ENCODE data around the gene CNNM1. TPM values are rescaled to one million over a fixed set of nuclear protein-coding genes. Genes with fewer than 3 reads are reported as not detected.
A peak's percentile ranks its signal among the peaks of the same experiment; 100 is the strongest.

Gene CNNM1
- total and polyA plus RNA-seq, 9 of the 15 experiments (the other 6 are each of a cell fraction or from before 2014, with no cell fraction given), result not detected

- CTCF ChIA-PET (ENCODE audit: low intra/inter-chr PET ratio), result no interaction called here
Measured at GRCh38 chr10:99366666-99367065, 37.5 kb downstream of the CNNM1 start.

GRCh38 chr10:99368646-99369045 lies 39.5 kb downstream of the CNNM1 start:
- BruUV-seq (replicated peaks), result no TSS peak
- no peak overlapping the region for H3K4me2 ChIP-seq (ENCODE audit: insufficient read depth, low read length)
- WGBS (ENCODE audit: insufficient coverage, low coverage, missing lambda C conversion rate), result 0% methylated on average over 1 of the region's 1 CpG
- no peaks in the 10 kb centered on the region for H3K9me1 ChIP-seq (ENCODE audit: control insufficient read depth, insufficient read depth, low read length)
- no peaks in the 10 kb centered on the region for H3K4me1 ChIP-seq (replicated peaks in 1 of 2; ENCODE audit: control insufficient read depth in 2 of 2, insufficient read depth in 2 of 2, low read length in 2 of 2)
- no peak overlapping the region for H3K9ac ChIP-seq (ENCODE audit: insufficient read depth in 1 of 2, low read depth in 2 of 2, low read length in 2 of 2)
- in situ Hi-C loops (cut with MboI) (no loop called here), intact Hi-C loops (cut with micrococcal nuclease) (no loop called here)
- no peak overlapping the region for H3K4me3 ChIP-seq
- H3K27me3 ChIP-seq (ENCODE audit: control insufficient read depth in 2 of 2, insufficient read depth in 2 of 2, low read length in 2 of 2), result peaks cover 0 to 7% of the 10 kb centered on the region in 2 experiments; a peak in 1 of 5 replicates
- no peak for ATAC-seq
- no peak for DNase-seq (ENCODE audit: extremely low read depth in 1 of 4, low spot score in 3 of 4)
- ChIA-PET CTCF (ENCODE audit: low intra/inter-chr PET ratio) (no interaction called here), POLR2A (no interaction called here)
- H3K79me2 ChIP-seq (ENCODE audit: control insufficient read depth, insufficient read depth, low read length), result no peaks in the 10 kb centered on the region
- no peaks in the 10 kb centered on the region for H3K36me3 ChIP-seq (ENCODE audit: control insufficient read depth, insufficient read depth, low read length)
- no peak for FAIRE-seq
- no peak overlapping the region for H2AFZ ChIP-seq (ENCODE audit: low read depth, low read length)
- no peak overlapping the region for H3K27ac ChIP-seq (ENCODE audit: extremely low read depth, low read depth, low read length)
- H3K9me3 ChIP-seq (replicated peaks; ENCODE audit: control insufficient read depth, insufficient read depth, low read depth, low read length), result no peaks in the 10 kb centered on the region
- no peaks in the 10 kb centered on the region for H4K20me1 ChIP-seq (replicated peaks; ENCODE audit: control insufficient read depth, insufficient read depth, low read length)
- TF ChIP-seq PCBP1 (IDR thresholded peaks at IDR 0.05; ENCODE audit: low read depth, low read length, poor library complexity, severe bottlenecking), result no peak
- TF ChIP-seq BRF1 (IDR thresholded peaks at IDR 0.05; ENCODE audit: borderline replicate concordance, extremely low read depth, insufficient read length), result no peak
- TF ChIP-seq TSC22D4 (tag; IDR thresholded peaks at IDR 0.05), result no peak
- no peak for TF ChIP-seq ZNF217 (CRISPR knock-in tag; IDR thresholded peaks at IDR 0.05)
- no peak for TF ChIP-seq CBX8 (IDR thresholded peaks at IDR 0.05; ENCODE audit: borderline replicate concordance, extremely low read depth, low read depth, low read length, poor library complexity, severe bottlenecking)
- no peak for TF ChIP-seq ZNF512 (tag; IDR thresholded peaks at IDR 0.05)
- no peak for TF ChIP-seq EP300 (IDR thresholded peaks at IDR 0.05; ENCODE audit: low read length)
- TF ChIP-seq BDP1 (IDR thresholded peaks at IDR 0.05; ENCODE audit: insufficient read depth, insufficient read length), result no peak
- TF ChIP-seq ZNF316 (IDR thresholded peaks at IDR 0.05), result no peak
- no peak for TF ChIP-seq ZBTB2 (IDR thresholded peaks at IDR 0.05)
- no peak for TF ChIP-seq MCM7 (IDR thresholded peaks at IDR 0.05)
- no peak for TF ChIP-seq TARDBP (IDR thresholded peaks at IDR 0.05)
- no peak for TF ChIP-seq ZNF589 (CRISPR knock-in tag; IDR thresholded peaks at IDR 0.05; ENCODE audit: low read depth)
- no peak for TF ChIP-seq ZSCAN29 (IDR thresholded peaks at IDR 0.05)

More at GRCh38 chr10:99366666-99367065, 37.5 kb downstream of the CNNM1 start:
- no peaks in the 10 kb centered on the region for H3K9me3 ChIP-seq (replicated peaks; ENCODE audit: control insufficient read depth, insufficient read depth, low read depth, low read length)
- in situ Hi-C loops (cut with MboI), result no loop called here
- 5% methylated on average over 2 of the region's 2 CpGs for WGBS (ENCODE audit: insufficient coverage, low coverage, missing lambda C conversion rate)
- intact Hi-C loops (cut with micrococcal nuclease), result no loop called here
- ATAC-seq (no peak), FAIRE-seq (no peak), DNase-seq (ENCODE audit: extremely low read depth in 1 of 4, low spot score in 3 of 4) (no peak)
- no peaks in the 10 kb centered on the region for H4K20me1 ChIP-seq (replicated peaks; ENCODE audit: control insufficient read depth, insufficient read depth, low read length)
- H3K4me1 ChIP-seq (replicated peaks in 1 of 2; ENCODE audit: control insufficient read depth in 2 of 2, insufficient read depth in 2 of 2, low read length in 2 of 2), result no peaks in the 10 kb centered on the region
- no peak overlapping the region for H3K4me3 ChIP-seq
- no peak for TF ChIP-seq CEBPG (CRISPR knock-in tag; IDR thresholded peaks at IDR 0.05)
- TF ChIP-seq CEBPG (tag; conservative IDR thresholded peaks at IDR 0.05 in 1 of 2, IDR thresholded peaks at IDR 0.05 in 1 of 2), result peak in 1 of 2 experiments; percentile 33; a peak in 1 of 4 replicates
- TF ChIP-seq GATAD2B (IDR thresholded peaks at IDR 0.05; ENCODE audit: borderline replicate concordance), result no peak
- no peak for TF ChIP-seq MAFK (IDR thresholded peaks at IDR 0.05; ENCODE audit: low read length)
- no peak for TF ChIP-seq SNRNP70 (optimal IDR thresholded peaks at IDR 0.05; ENCODE audit: low read depth, low read length)
- peaks cover 0 to 14% of the 10 kb centered on the region in 2 experiments; a peak in 2 of 5 replicates for H3K27me3 ChIP-seq (ENCODE audit: control insufficient read depth in 2 of 2, insufficient read depth in 2 of 2, low read length in 2 of 2)
- no peak overlapping the region for H3K4me2 ChIP-seq (ENCODE audit: insufficient read depth, low read length)
- no peaks in the 10 kb centered on the region for H3K9me1 ChIP-seq (ENCODE audit: control insufficient read depth, insufficient read depth, low read length)
- BruUV-seq (replicated peaks), result no TSS peak
- H3K9ac ChIP-seq (ENCODE audit: insufficient read depth in 1 of 2, low read depth in 2 of 2, low read length in 2 of 2), result no peak overlapping the region
- H3K27ac ChIP-seq (ENCODE audit: extremely low read depth, low read depth, low read length), result no peak overlapping the region
- no peak overlapping the region for H2AFZ ChIP-seq (ENCODE audit: low read depth, low read length)
- H3K79me2 ChIP-seq (ENCODE audit: control insufficient read depth, insufficient read depth, low read length), result no peaks in the 10 kb centered on the region
- POLR2A ChIA-PET, result no interaction called here
- no peaks in the 10 kb centered on the region for H3K36me3 ChIP-seq (ENCODE audit: control insufficient read depth, insufficient read depth, low read length)
